Nephron (organoid): Measurements from ENCODE around the gene LRP1.

Experiments
- H3K27ac Mint-ChIP-seq, 3 experiments: 2 replicates each; pipeline ENCODE4 v1.8.0; 2020; ENCODE audit warnings: mixed read lengths in 3 of 3, mild to moderate bottlenecking in 2 of 3, moderate library complexity in 1 of 3
- H3K27me3 Mint-ChIP-seq: 2 replicates; pipeline ENCODE4 v1.8.0; 2021; ENCODE audit warnings: low read depth, mild to moderate bottlenecking, moderate library complexity, mixed read lengths
- H3K36me3 Mint-ChIP-seq: 2 replicates; pipeline ENCODE4 v1.8.0; 2020; ENCODE audit warnings: low read depth, mixed read lengths
- H3K4me1 Mint-ChIP-seq: 2 replicates; pipeline ENCODE4 v1.8.0; 2020; ENCODE audit warnings: mixed read lengths
- H3K4me3 Mint-ChIP-seq, 3 experiments: 2 replicates each; pipeline ENCODE4 v1.8.0; 2020; ENCODE audit warnings: mild to moderate bottlenecking in 3 of 3, mixed read lengths in 3 of 3, moderate library complexity in 2 of 3
- H3K9me3 Mint-ChIP-seq: 2 replicates; pipeline ENCODE4 v1.8.0; 2020; ENCODE audit warnings: mixed read lengths
- TF ChIP-seq, protein P1 (sequence below), 3 experiments: fragments of 200-600 bp; sonication (generic); IDR thresholded peaks; one replicate each; pipeline ENCODE4 v1.5.0; 2021; ENCODE audit warnings: antibody characterized with exemption in 3 of 3; ENCODE audit not compliant: unreplicated experiment in 3 of 3

Gene LRP1

DNA sequence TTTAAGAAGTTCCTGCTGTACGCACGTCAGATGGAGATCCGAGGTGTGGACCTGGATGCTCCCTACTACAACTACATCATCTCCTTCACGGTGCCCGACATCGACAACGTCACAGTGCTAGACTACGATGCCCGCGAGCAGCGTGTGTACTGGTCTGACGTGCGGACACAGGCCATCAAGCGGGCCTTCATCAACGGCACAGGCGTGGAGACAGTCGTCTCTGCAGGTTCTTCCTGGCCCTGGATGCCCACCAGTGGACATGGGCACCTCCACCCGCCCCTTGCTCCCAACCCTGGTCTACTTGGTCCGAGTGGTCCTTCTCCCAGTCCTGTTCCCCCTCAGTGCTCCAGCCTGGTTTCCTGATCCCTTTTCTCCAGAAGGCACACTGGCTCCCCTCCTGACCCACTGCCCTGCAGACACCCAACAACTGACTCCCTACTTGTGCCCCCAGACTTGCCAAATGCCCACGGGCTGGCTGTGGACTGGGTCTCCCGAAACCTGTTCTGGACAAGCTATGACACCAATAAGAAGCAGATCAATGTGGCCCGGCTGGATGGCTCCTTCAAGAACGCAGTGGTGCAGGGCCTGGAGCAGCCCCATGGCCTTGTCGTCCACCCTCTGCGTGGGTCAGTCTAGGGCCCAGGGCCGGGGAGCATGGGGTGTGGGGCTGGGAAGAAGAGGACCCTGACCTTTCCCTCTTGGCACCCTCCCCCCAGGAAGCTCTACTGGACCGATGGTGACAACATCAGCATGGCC is 51.2 kb downstream of the LRP1 start:
- peaks cover 53% of the 10 kb centered on the region for H3K36me3 Mint-ChIP-seq
- peaks cover 7% of the 10 kb centered on the region for H3K4me1 Mint-ChIP-seq
- TF ChIP-seq, protein P1, sequence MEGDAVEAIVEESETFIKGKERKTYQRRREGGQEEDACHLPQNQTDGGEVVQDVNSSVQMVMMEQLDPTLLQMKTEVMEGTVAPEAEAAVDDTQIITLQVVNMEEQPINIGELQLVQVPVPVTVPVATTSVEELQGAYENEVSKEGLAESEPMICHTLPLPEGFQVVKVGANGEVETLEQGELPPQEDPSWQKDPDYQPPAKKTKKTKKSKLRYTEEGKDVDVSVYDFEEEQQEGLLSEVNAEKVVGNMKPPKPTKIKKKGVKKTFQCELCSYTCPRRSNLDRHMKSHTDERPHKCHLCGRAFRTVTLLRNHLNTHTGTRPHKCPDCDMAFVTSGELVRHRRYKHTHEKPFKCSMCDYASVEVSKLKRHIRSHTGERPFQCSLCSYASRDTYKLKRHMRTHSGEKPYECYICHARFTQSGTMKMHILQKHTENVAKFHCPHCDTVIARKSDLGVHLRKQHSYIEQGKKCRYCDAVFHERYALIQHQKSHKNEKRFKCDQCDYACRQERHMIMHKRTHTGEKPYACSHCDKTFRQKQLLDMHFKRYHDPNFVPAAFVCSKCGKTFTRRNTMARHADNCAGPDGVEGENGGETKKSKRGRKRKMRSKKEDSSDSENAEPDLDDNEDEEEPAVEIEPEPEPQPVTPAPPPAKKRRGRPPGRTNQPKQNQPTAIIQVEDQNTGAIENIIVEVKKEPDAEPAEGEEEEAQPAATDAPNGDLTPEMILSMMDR (IDR thresholded peaks at IDR 0.05; ENCODE audit: unreplicated experiment in 3 of 3) = no peak
- H3K4me3 Mint-ChIP-seq = no peak overlapping the region
- no peaks in the 10 kb centered on the region for H3K27me3 Mint-ChIP-seq
- H3K27ac Mint-ChIP-seq = no peak overlapping the region
- no peaks in the 10 kb centered on the region for H3K9me3 Mint-ChIP-seq

- H3K4me3 Mint-ChIP-seq = no peak overlapping the region
- no peaks in the 10 kb centered on the region for H3K9me3 Mint-ChIP-seq
- peaks cover 7% of the 10 kb centered on the region for H3K4me1 Mint-ChIP-seq
- no peaks in the 10 kb centered on the region for H3K27me3 Mint-ChIP-seq
- H3K36me3 Mint-ChIP-seq = peaks cover 58% of the 10 kb centered on the region
- TF ChIP-seq, protein P1 (IDR thresholded peaks at IDR 0.05; ENCODE audit: unreplicated experiment in 3 of 3) = no peak
- H3K27ac Mint-ChIP-seq = no peak overlapping the region
Observed at GRCh38 chr12:57180321-57180989, 52.2 kb downstream of the LRP1 start.

GRCh38 chr12:57181072-57181471 is 52.8 kb downstream of the LRP1 start:
- no peaks in the 10 kb centered on the region for H3K9me3 Mint-ChIP-seq
- peaks cover 7% of the 10 kb centered on the region for H3K4me1 Mint-ChIP-seq
- no peak overlapping the region for H3K4me3 Mint-ChIP-seq
- peaks cover 57% of the 10 kb centered on the region for H3K36me3 Mint-ChIP-seq
- TF ChIP-seq, protein P1 (IDR thresholded peaks at IDR 0.05; ENCODE audit: unreplicated experiment in 3 of 3) = no peak
- no peaks in the 10 kb centered on the region for H3K27me3 Mint-ChIP-seq
- peak overlapping the region in 2 of 3 experiments; percentile 6 to 11 for H3K27ac Mint-ChIP-seq

GRCh38 chr12:57181561-57182155 is 53.4 kb downstream of the LRP1 start:
- H3K27me3 Mint-ChIP-seq = no peaks in the 10 kb centered on the region
- peaks cover 7% of the 10 kb centered on the region for H3K4me1 Mint-ChIP-seq
- no peak overlapping the region for H3K4me3 Mint-ChIP-seq
- H3K27ac Mint-ChIP-seq = peak overlapping the region in 2 of 3 experiments; percentile 6 to 11
- peaks cover 57% of the 10 kb centered on the region for H3K36me3 Mint-ChIP-seq
- TF ChIP-seq, protein P1 (IDR thresholded peaks at IDR 0.05; ENCODE audit: unreplicated experiment in 3 of 3) = no peak
- no peaks in the 10 kb centered on the region for H3K9me3 Mint-ChIP-seq

DNA sequence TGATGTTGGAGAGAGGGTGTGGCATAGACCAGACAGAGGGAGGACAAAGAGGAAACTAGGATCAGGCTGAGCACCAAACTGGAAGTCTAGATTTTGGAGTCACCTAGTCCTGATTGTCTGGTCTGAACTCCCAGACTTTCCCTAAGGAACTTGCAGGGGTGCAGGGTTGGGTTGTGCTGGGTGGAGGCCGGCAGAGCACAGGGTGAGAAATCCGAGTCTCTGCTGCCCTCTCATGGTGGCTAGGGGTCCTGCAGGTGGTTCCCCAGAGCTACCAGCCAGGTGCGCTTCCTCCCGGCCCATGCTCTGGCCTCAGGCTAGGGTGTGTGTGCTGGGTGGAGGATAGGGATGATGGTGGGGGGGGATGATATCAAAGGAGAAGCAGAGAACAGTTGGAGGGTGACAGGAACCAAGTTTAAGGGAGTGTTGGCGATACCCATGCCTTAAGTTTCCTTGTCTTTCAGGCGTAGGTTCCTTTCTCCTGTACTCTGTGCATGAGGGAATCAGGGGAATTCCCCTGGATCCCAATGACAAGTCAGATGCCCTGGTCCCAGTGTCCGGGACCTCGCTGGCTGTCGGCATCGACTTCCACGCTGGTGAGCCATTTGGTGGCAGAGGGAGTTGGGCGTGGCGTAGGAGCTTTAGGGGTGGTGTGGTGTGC is 54.8 kb downstream of the LRP1 start:
- no peaks in the 10 kb centered on the region for H3K27me3 Mint-ChIP-seq
- H3K27ac Mint-ChIP-seq = peak overlapping the region in 2 of 3 experiments; percentile 17 to 41
- H3K4me1 Mint-ChIP-seq = peaks cover 7% of the 10 kb centered on the region
- H3K4me3 Mint-ChIP-seq = no peak overlapping the region
- H3K9me3 Mint-ChIP-seq = no peaks in the 10 kb centered on the region
- TF ChIP-seq, protein P1 (IDR thresholded peaks at IDR 0.05; ENCODE audit: unreplicated experiment in 3 of 3) = peak; percentile 79 to 89 (median 83)
- peaks cover 65% of the 10 kb centered on the region for H3K36me3 Mint-ChIP-seq
